GM19438 (cell line): ENCODE results near the gene FGF12.

Experiments
- ATAC-seq: cut with Tn5 transposase; IDR thresholded peaks from one replicate; pipeline ENCODE4 v1.9.1; 2021; ENCODE audit warnings: low read depth; ENCODE audit not compliant: unreplicated experiment

Gene FGF12

GRCh38 chr3:192281207-192281880, 446.0 kb downstream of the FGF12 start:
- no peak for ATAC-seq

- no peak for ATAC-seq
These were observed 447.7 kb downstream of the FGF12 start for GRCh38 chr3:192279664-192280063.

GRCh38 chr3:192277477-192277876, 449.9 kb downstream of the FGF12 start:
- ATAC-seq: no peak

- ATAC-seq: no peak
These were observed 451.5 kb downstream of the FGF12 start for GRCh38 chr3:192275741-192276355.

- no peak for ATAC-seq
These were observed 453.7 kb downstream of the FGF12 start for GRCh38 chr3:192273697-192274010.

- no peak for ATAC-seq
These were observed 454.2 kb downstream of the FGF12 start for GRCh38 chr3:192273001-192273696.

- ATAC-seq: no peak
These were observed 465.3 kb downstream of the FGF12 start for GRCh38 chr3:192262001-192262400.

GRCh38 chr3:192261135-192261534, 466.2 kb downstream of the FGF12 start:
- ATAC-seq: no peak

- no peak for ATAC-seq
These were observed 467.0 kb downstream of the FGF12 start for GRCh38 chr3:192260116-192261010.

GRCh38 chr3:192259661-192260060, 467.7 kb downstream of the FGF12 start:
- ATAC-seq: no peak

- no peak for ATAC-seq
These were observed 468.6 kb downstream of the FGF12 start for GRCh38 chr3:192258721-192259120.

- no peak for ATAC-seq
These were observed 471.5 kb downstream of the FGF12 start for GRCh38 chr3:192255839-192256238.

GRCh38 chr3:192253138-192253887, 474.0 kb downstream of the FGF12 start:
- no peak for ATAC-seq

- no peak for ATAC-seq
These were observed 477.8 kb downstream of the FGF12 start for GRCh38 chr3:192249516-192249915.

GRCh38 chr3:192246847-192247559, 480.3 kb downstream of the FGF12 start:
- no peak for ATAC-seq

GRCh38 chr3:192244591-192244990, 482.8 kb downstream of the FGF12 start:
- ATAC-seq: no peak

GRCh38 chr3:192239956-192240355, 487.4 kb downstream of the FGF12 start:
- no peak for ATAC-seq

GRCh38 chr3:192237992-192238608, 489.2 kb downstream of the FGF12 start:
- ATAC-seq: no peak

- ATAC-seq: no peak
These were observed 497.5 kb downstream of the FGF12 start for GRCh38 chr3:192229866-192230265.
